ENCODE results near the gene RYR1.

The RYR1 gene

GRCh38 chr19:38606131-38606530 lies 172.6 kb downstream of the RYR1 start:
- Histone ChIP-seq H3K27ac (no peak overlapping the region), H3K27me3 (no peaks in the 10 kb centered on the region), H3K36me3 (peaks cover 8% of the 10 kb centered on the region), H3K4me1 (ENCODE audit: control insufficient read depth in 1 of 2, insufficient read depth in 1 of 2, low read depth in 1 of 2, low read length in 1 of 2) (no peaks in the 10 kb centered on the region), H3K9me3 (no peaks in the 10 kb centered on the region), H3K4me3 (ENCODE audit: low read depth in 1 of 2, low read length in 1 of 2) (no peak overlapping the region)
- TF ChIP-seq, protein P1, sequence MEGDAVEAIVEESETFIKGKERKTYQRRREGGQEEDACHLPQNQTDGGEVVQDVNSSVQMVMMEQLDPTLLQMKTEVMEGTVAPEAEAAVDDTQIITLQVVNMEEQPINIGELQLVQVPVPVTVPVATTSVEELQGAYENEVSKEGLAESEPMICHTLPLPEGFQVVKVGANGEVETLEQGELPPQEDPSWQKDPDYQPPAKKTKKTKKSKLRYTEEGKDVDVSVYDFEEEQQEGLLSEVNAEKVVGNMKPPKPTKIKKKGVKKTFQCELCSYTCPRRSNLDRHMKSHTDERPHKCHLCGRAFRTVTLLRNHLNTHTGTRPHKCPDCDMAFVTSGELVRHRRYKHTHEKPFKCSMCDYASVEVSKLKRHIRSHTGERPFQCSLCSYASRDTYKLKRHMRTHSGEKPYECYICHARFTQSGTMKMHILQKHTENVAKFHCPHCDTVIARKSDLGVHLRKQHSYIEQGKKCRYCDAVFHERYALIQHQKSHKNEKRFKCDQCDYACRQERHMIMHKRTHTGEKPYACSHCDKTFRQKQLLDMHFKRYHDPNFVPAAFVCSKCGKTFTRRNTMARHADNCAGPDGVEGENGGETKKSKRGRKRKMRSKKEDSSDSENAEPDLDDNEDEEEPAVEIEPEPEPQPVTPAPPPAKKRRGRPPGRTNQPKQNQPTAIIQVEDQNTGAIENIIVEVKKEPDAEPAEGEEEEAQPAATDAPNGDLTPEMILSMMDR (IDR thresholded peaks at IDR 0.05) = no peak

GRCh38 chr19:38614289-38614688 lies 180.8 kb downstream of the RYR1 start:
- Histone ChIP-seq H3K9me3 (no peaks in the 10 kb centered on the region), H3K4me3 (ENCODE audit: low read depth in 1 of 2, low read length in 1 of 2) (no peak overlapping the region), H3K36me3 (peaks cover 3% of the 10 kb centered on the region), H3K4me1 (ENCODE audit: control insufficient read depth in 1 of 2, insufficient read depth in 1 of 2, low read depth in 1 of 2, low read length in 1 of 2) (peaks cover 11 to 16% of the 10 kb centered on the region in 2 experiments), H3K27me3 (no peaks in the 10 kb centered on the region), H3K27ac (no peak overlapping the region)
- TF ChIP-seq, protein P1 (IDR thresholded peaks at IDR 0.05) = no peak

DNA sequence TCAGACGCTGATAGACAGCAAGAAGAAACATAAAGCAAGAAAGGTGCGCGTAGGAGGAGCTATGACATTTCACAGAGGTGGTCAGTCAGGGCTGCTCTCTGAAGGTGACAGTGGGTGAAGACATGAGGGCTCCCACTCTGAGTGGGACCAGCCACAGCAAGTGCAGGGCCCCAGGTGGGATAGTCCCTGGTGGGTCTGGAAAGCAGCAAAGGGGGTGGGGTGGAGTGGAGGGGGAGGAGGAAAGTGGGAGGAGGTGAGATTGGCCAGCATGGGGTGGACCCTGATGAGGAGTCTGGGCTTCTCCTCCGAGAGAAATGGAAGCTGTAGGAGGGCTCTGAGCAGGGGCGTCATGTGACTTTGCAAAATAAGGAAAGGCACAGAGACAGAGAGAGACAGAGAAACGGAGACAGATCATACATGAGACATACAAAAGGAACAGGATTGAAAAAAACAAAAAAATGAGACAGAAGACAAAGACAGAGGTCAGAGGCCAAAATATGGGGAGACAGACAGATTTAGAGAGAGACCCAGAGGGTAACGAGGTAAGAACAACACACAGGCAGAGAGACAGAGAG lies 181.6 kb downstream of the RYR1 start:
- H3K4me1 ChIP-seq (ENCODE audit: control insufficient read depth in 1 of 2, insufficient read depth in 1 of 2, low read depth in 1 of 2, low read length in 1 of 2) = peaks cover 19 to 24% of the 10 kb centered on the region in 2 experiments

DNA sequence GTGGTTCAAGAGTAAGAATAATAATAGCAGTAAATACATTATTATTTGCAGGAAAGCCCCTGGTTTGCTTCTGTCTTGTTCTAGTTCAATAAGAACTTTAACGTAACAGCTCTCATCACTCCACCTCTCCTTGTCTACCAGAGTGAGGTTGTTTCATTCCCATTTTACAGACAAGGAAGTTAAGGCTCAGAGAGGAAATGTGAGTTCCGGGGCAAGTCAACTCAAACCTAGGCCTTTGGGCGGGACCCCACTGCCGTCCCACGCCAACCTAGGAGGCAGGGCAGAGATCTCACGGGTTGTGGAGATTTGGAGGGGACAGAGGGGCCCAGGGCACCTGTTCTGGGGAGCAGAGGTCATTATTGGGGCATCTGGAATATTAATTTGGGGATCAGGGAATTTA lies 182.8 kb downstream of the RYR1 start:
- TF ChIP-seq, protein P1 (IDR thresholded peaks at IDR 0.05) = no peak
- peaks cover 13% of the 10 kb centered on the region for H3K36me3 ChIP-seq
- H3K9me3 ChIP-seq = no peaks in the 10 kb centered on the region
- peaks cover 21 to 27% of the 10 kb centered on the region in 2 experiments for H3K4me1 ChIP-seq (ENCODE audit: control insufficient read depth in 1 of 2, insufficient read depth in 1 of 2, low read depth in 1 of 2, low read length in 1 of 2)
- no peaks in the 10 kb centered on the region for H3K27me3 ChIP-seq
- no peak overlapping the region for H3K4me3 ChIP-seq (ENCODE audit: low read depth in 1 of 2, low read length in 1 of 2)
- H3K27ac ChIP-seq = no peak overlapping the region

More for the DNA sequence above, 181.6 kb downstream of the RYR1 start:
- no peaks in the 10 kb centered on the region for H3K27me3 ChIP-seq
- peaks cover 3% of the 10 kb centered on the region for H3K36me3 ChIP-seq
- no peaks in the 10 kb centered on the region for H3K9me3 ChIP-seq
- TF ChIP-seq, protein P1 (IDR thresholded peaks at IDR 0.05) = no peak
- no peak overlapping the region for H3K27ac ChIP-seq
- no peak overlapping the region for H3K4me3 ChIP-seq (ENCODE audit: low read depth in 1 of 2, low read length in 1 of 2)

DNA sequence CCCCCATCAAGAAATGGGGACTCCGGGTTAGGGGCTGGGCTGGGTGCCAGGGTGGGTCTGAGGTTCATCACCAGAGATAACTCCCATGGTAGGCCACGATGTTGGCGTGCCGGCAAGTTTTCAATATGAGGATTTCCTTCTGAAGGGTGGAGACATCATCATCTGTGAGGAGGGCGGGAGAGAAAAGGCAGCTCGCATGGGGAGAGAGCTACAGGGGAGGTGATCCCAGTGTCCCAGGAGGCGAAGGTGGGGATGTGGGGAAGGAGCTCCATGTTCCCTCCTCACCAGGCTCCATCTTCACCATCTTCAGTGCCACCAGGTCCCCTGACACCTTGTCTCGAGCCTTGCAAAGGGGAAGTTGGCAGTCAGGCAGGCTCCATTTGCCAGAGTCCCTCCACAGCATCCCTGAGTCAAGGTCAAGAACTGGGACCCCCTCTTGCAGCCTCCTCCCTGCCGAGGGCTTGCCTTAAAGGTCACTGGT lies 183.8 kb downstream of the RYR1 start:
- no peaks in the 10 kb centered on the region for H3K27me3 ChIP-seq
- H3K4me3 ChIP-seq (ENCODE audit: low read depth in 1 of 2, low read length in 1 of 2) = peak overlapping the region; percentile 73 to 92
- no peaks in the 10 kb centered on the region for H3K9me3 ChIP-seq
- no peak overlapping the region for H3K27ac ChIP-seq
- peaks cover 19% of the 10 kb centered on the region for H3K36me3 ChIP-seq
- TF ChIP-seq, protein P1 (IDR thresholded peaks at IDR 0.05) = no peak
- peaks cover 21 to 27% of the 10 kb centered on the region in 2 experiments for H3K4me1 ChIP-seq (ENCODE audit: control insufficient read depth in 1 of 2, insufficient read depth in 1 of 2, low read depth in 1 of 2, low read length in 1 of 2)

Measured in neutrophil (primary cell).